ENCODE measurements around the gene SUPV3L1. TPM values are rescaled to one million over a fixed set of nuclear protein-coding genes. Genes with fewer than 3 reads are reported as not detected.

Gene SUPV3L1
- total RNA-seq, 2 experiments from 2014 or later = 27.0 to 40.9 TPM

DNA sequence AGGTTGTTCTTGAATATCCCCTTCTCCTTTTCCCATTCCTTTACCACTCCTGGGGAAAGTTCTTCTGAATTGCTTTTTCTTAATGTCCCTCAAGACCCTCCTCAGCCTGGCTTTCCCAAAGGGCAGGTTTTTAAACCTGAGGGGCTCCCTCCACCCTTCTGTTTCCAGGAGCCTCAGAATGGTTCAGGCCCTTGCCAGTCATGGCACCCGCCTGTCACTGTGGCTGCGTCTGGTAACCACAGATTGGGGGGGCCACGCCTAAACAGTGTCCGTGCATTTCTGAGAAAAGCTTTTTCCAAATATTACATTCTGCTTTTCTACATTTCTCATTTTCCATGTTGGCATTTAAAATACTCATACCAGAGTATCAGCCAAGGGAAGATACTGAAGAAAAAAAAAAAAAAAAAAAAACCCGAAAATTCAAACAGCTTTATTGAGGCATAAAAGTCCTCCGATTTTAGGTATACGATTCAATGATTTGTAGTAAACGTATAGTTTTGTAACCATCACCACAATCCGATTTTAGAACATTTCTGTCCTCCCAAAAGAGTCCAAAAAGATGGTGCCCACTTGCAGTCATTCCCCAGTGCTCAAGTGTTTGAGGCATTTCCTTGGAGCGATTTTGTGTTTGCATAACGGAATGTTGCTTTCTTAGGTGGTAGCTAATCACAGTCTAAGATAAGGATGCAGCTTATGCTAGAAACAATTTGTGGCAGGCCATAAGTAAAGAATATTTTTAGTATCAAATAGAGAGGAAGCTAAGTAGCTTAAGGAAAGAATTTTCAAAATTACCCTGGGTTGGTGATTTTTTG is 62.2 kb downstream of the SUPV3L1 start:
- Histone ChIP-seq H4K20me1 (ENCODE audit: insufficient read depth, low read length) (no peaks in the 10 kb centered on the region), H3K9me3 (ENCODE audit: low read length) (no peaks in the 10 kb centered on the region), H2AFZ (ENCODE audit: low read length) (no peak overlapping the region), H3K4me3 (ENCODE audit: low read depth, low read length, poor library complexity, severe bottlenecking) (no peak overlapping the region), H3K4me2 (ENCODE audit: low read length) (no peak overlapping the region), H3K36me3 (ENCODE audit: insufficient read depth, low read length) (no peaks in the 10 kb centered on the region), H3K79me2 (ENCODE audit: insufficient read depth, low read depth, low read length) (no peaks in the 10 kb centered on the region), H3K4me1 (ENCODE audit: insufficient read depth, low read length, poor library complexity, severe bottlenecking) (no peaks in the 10 kb centered on the region), H3K27ac (ENCODE audit: low read depth, low read length, poor library complexity, severe bottlenecking) (no peak overlapping the region), H3K9me2 (ENCODE audit: insufficient read depth, low read length) (no peaks in the 10 kb centered on the region)
- BruUV-seq (replicated peaks) = no TSS peak
- ChIA-PET POLR2A (interaction anchor here (0.8 to 1.0 kb wide), 2 partner anchors 11 to 149 kb away, joined by 3 to 4 read pairs; no protein-coding TSS in a partner anchor), CTCF (ENCODE audit: unreplicated experiment) (no interaction called here)
- intact Hi-C loops (cut with micrococcal nuclease; ENCODE audit: unreplicated experiment) = no loop called here
- no peak for DNase-seq (ENCODE audit: low spot score)
- no peak for TF ChIP-seq EZH2phosphoT487 (IDR thresholded peaks at IDR 0.05; ENCODE audit: borderline replicate concordance, low read depth, low read length)
- TF ChIP-seq, protein P1, sequence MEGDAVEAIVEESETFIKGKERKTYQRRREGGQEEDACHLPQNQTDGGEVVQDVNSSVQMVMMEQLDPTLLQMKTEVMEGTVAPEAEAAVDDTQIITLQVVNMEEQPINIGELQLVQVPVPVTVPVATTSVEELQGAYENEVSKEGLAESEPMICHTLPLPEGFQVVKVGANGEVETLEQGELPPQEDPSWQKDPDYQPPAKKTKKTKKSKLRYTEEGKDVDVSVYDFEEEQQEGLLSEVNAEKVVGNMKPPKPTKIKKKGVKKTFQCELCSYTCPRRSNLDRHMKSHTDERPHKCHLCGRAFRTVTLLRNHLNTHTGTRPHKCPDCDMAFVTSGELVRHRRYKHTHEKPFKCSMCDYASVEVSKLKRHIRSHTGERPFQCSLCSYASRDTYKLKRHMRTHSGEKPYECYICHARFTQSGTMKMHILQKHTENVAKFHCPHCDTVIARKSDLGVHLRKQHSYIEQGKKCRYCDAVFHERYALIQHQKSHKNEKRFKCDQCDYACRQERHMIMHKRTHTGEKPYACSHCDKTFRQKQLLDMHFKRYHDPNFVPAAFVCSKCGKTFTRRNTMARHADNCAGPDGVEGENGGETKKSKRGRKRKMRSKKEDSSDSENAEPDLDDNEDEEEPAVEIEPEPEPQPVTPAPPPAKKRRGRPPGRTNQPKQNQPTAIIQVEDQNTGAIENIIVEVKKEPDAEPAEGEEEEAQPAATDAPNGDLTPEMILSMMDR (conservative IDR thresholded peaks at IDR 0.05; ENCODE audit: low read length) = no peak

DNA sequence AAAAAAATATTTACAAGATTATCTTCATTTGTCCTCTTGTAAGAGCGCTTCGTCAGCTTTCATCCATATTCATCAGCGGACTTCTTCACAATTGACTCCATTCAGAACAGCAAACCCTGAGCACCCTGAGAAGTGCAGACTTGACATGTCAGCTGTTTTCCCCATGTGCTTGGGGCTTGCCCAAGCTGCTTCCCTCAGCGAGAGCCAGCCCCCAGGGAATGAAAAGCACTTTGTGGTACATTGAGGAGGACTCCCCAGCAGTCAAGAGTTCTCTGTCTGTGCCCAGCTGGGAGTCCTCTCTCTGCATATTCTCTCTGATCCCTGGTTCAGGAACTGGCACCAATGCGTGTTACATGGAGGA is 62.8 kb downstream of the SUPV3L1 start:
- H3K79me2 ChIP-seq (ENCODE audit: insufficient read depth, low read depth, low read length) = no peaks in the 10 kb centered on the region
- CTCF ChIA-PET (ENCODE audit: unreplicated experiment) = interaction anchor here (0.6 kb wide), 1 partner anchor 1208 kb away, joined by 3 read pairs; no protein-coding TSS in a partner anchor
- H3K9me2 ChIP-seq (ENCODE audit: insufficient read depth, low read length) = no peaks in the 10 kb centered on the region
- BruUV-seq (replicated peaks) = no TSS peak
- no peaks in the 10 kb centered on the region for H3K9me3 ChIP-seq (ENCODE audit: low read length)
- H3K36me3 ChIP-seq (ENCODE audit: insufficient read depth, low read length) = no peaks in the 10 kb centered on the region
- no peak overlapping the region for H3K27ac ChIP-seq (ENCODE audit: low read depth, low read length, poor library complexity, severe bottlenecking)
- no peak overlapping the region for H2AFZ ChIP-seq (ENCODE audit: low read length)
- no peak overlapping the region for H3K4me3 ChIP-seq (ENCODE audit: low read depth, low read length, poor library complexity, severe bottlenecking)
- POLR2A ChIA-PET = interaction anchor here (0.7 to 1.0 kb wide), 3 partner anchors 10 to 149 kb away, joined by 3 to 4 read pairs (median 4); no protein-coding TSS in a partner anchor
- H3K4me1 ChIP-seq (ENCODE audit: insufficient read depth, low read length, poor library complexity, severe bottlenecking) = no peaks in the 10 kb centered on the region
- no peak for TF ChIP-seq EZH2phosphoT487 (IDR thresholded peaks at IDR 0.05; ENCODE audit: borderline replicate concordance, low read depth, low read length)
- TF ChIP-seq, protein P1 (conservative IDR thresholded peaks at IDR 0.05; ENCODE audit: low read length) = no peak
- intact Hi-C loops (cut with micrococcal nuclease; ENCODE audit: unreplicated experiment) = no loop called here
- no peak overlapping the region for H3K4me2 ChIP-seq (ENCODE audit: low read length)
- no peaks in the 10 kb centered on the region for H4K20me1 ChIP-seq (ENCODE audit: insufficient read depth, low read length)
- no peak for DNase-seq (ENCODE audit: low spot score)

DNA sequence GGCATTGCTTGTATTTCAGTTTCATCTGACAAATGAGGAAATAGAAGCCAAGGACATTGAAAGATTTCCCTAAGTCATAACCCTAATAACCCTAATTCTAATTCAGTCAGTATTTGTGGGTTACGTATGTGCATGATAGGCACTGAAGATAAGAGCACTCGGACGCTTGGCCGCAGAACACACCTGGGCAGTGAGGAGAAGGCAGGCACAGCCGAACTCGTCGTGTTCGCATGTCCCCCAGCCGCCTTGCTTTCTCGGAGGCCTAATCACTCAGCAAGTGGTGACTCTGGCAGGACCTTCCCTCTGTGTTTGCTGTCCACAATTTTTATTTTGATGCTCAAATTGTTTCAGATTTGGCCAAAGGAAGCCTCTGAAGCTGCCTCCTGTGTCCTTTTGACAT is 63.8 kb downstream of the SUPV3L1 start:
- H3K79me2 ChIP-seq (ENCODE audit: insufficient read depth, low read depth, low read length) = no peaks in the 10 kb centered on the region
- POLR2A ChIA-PET = interaction anchor here (1.0 kb wide), 1 partner anchor 9 kb away, joined by 4 read pairs; no protein-coding TSS in a partner anchor
- H2AFZ ChIP-seq (ENCODE audit: low read length) = no peak overlapping the region

More for the DNA sequence above, 63.8 kb downstream of the SUPV3L1 start:
- H3K36me3 ChIP-seq (ENCODE audit: insufficient read depth, low read length) = no peaks in the 10 kb centered on the region
- H3K9me3 ChIP-seq (ENCODE audit: low read length) = no peaks in the 10 kb centered on the region
- no peak overlapping the region for H3K4me2 ChIP-seq (ENCODE audit: low read length)
- no peak for DNase-seq (ENCODE audit: low spot score)
- H3K27ac ChIP-seq (ENCODE audit: low read depth, low read length, poor library complexity, severe bottlenecking) = no peak overlapping the region
- H3K9me2 ChIP-seq (ENCODE audit: insufficient read depth, low read length) = no peaks in the 10 kb centered on the region
- no peaks in the 10 kb centered on the region for H4K20me1 ChIP-seq (ENCODE audit: insufficient read depth, low read length)
- no TSS peak for BruUV-seq (replicated peaks)
- CTCF ChIA-PET (ENCODE audit: unreplicated experiment) = interaction anchor here (0.6 kb wide), 1 partner anchor 1207 kb away, joined by 3 read pairs; no protein-coding TSS in a partner anchor
- H3K4me3 ChIP-seq (ENCODE audit: low read depth, low read length, poor library complexity, severe bottlenecking) = no peak overlapping the region
- H3K4me1 ChIP-seq (ENCODE audit: insufficient read depth, low read length, poor library complexity, severe bottlenecking) = no peaks in the 10 kb centered on the region
- TF ChIP-seq, protein P1 (conservative IDR thresholded peaks at IDR 0.05; ENCODE audit: low read length) = no peak
- TF ChIP-seq EZH2phosphoT487 (IDR thresholded peaks at IDR 0.05; ENCODE audit: borderline replicate concordance, low read depth, low read length) = no peak
- intact Hi-C loops (cut with micrococcal nuclease; ENCODE audit: unreplicated experiment) = no loop called here

Data from OCI-LY7 (cell line).